Colonic mucosa (tissue), 4 donors: ENCODE measurements around the gene PROZ. TPM values are rescaled to one million over a fixed set of nuclear protein-coding genes. Genes with fewer than 3 reads are reported as not detected.

ENCODE experiments used
- DNase-seq: peaks from one replicate; pipeline ENCODE4 v3.0.0-alpha.2; 2020
- H3K27ac ChIP-seq: fragments of 200-600 bp; one replicate; pipeline ENCODE4 v1.8.0; 2021
- H3K27me3 ChIP-seq: fragments of 200-600 bp; one replicate; pipeline ENCODE4 v1.8.0; 2021
- H3K36me3 ChIP-seq: fragments of 200-600 bp; one replicate; pipeline ENCODE4 v1.8.0; 2021
- H3K4me1 ChIP-seq: fragments of 200-600 bp; one replicate; pipeline ENCODE4 v1.8.0; 2021; ENCODE audit warnings: mild to moderate bottlenecking
- H3K4me3 ChIP-seq: fragments of 200-600 bp; one replicate; pipeline ENCODE4 v1.8.0; 2021
- H3K9ac ChIP-seq, 2 donors: one replicate each; pipeline ENCODE4 v1.7.0; 2013; ENCODE audit warnings: control low read depth in 2 of 2, low read depth in 2 of 2, low read length in 2 of 2
- H3K9me3 ChIP-seq: fragments of 200-600 bp; one replicate; pipeline ENCODE4 v1.8.0; 2021
- intact Hi-C: fragments of 100-400 bp; cut with DNase I; formaldehyde crosslinking; loops from one replicate; pipeline ENCODE4 v1.14.1; 2022
- total RNA-seq, 2 donors: library from RNA; stranded (reverse); fragmentation: NEBNext Ultra II Directional in 1 of 2; extraction: Animal tissue kit (Norgen Biotek cat#: 25700) in 1 of 2; gene quantifications; one replicate each; pipeline ENCODE4 v1.2.1, GENCODE V29; 2021
- TF ChIP-seq, protein P1 (sequence below): fragments of 200-600 bp; IDR thresholded peaks from one replicate; pipeline ENCODE4 v1.8.0; 2022; ENCODE audit warnings: antibody characterized with exemption, mild to moderate bottlenecking
- donor health status: healthy.
- donor health status: DM: no; HTN: no; CAD: no.
- donor health status: DM: no; HTN: no; CAD: no.

The PROZ gene
- total RNA-seq, 2 donors from 2014 or later: not detected

DNA sequence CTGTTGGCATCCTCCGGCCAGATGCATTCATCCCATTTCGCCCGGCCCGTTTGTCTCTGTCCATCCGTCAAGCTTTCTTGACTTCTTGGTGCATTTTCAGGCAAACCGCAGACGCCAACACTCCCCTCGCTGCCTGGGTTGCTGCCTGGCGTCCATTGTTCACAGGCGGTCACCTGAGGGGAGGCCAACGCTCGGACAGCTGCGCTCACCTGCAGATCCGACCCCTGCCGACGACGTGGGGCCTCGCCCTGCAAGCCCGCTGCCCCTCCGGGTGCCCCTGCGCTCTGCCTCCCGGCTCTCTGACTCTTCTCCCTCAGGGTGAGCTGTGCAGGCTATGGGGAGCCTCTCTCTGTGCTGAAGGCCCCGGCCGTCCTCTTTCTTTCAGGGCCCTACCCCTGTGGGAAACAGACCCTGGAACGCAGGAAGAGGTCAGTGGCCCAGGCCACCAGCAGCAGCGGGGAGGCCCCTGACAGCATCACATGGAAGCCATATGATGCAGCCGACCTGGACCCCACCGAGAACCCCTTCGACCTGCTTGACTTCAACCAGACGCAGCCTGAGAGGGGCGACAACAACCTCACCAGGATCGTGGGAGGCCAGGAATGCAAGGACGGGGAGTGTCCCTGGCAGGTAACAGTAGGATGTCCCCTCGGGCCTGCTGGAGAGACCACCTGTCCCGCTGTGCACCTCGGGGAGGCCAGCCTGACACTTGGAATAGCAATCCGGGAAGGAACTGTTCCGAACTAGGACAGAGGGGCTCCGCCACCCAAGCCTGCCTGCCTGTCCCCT is 14.8 kb upstream of the PROZ start:
- TF ChIP-seq, protein P1, sequence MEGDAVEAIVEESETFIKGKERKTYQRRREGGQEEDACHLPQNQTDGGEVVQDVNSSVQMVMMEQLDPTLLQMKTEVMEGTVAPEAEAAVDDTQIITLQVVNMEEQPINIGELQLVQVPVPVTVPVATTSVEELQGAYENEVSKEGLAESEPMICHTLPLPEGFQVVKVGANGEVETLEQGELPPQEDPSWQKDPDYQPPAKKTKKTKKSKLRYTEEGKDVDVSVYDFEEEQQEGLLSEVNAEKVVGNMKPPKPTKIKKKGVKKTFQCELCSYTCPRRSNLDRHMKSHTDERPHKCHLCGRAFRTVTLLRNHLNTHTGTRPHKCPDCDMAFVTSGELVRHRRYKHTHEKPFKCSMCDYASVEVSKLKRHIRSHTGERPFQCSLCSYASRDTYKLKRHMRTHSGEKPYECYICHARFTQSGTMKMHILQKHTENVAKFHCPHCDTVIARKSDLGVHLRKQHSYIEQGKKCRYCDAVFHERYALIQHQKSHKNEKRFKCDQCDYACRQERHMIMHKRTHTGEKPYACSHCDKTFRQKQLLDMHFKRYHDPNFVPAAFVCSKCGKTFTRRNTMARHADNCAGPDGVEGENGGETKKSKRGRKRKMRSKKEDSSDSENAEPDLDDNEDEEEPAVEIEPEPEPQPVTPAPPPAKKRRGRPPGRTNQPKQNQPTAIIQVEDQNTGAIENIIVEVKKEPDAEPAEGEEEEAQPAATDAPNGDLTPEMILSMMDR: no peak
- H3K4me1 ChIP-seq: no peaks in the 10 kb centered on the region
- no peak overlapping the region for H3K9ac ChIP-seq
- no peak for DNase-seq
- no peaks in the 10 kb centered on the region for H3K27me3 ChIP-seq
- no peaks in the 10 kb centered on the region for H3K9me3 ChIP-seq
- intact Hi-C loops: no loop called here
- no peak overlapping the region for H3K27ac ChIP-seq
- no peaks in the 10 kb centered on the region for H3K36me3 ChIP-seq
- no peak overlapping the region for H3K4me3 ChIP-seq

DNA sequence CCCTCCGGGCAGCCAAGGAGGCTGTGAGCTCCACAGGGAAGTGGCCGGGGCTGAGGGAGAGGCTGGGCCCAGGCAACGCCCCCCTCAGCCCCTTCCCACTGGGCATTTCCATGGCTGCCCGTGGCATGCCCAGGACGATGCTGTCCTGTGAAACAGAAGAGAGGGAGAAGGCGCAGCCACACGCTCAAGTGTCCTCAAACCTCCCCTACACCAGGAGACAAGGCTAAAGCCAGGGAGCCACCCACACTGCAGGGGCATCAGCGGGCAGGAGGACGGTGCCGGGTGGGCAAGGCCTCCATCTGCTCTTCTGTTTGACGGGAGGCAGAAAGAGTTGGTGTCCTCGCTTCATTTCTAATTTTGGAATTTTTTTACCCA is 14.2 kb upstream of the PROZ start:
- H3K9ac ChIP-seq: no peak overlapping the region
- H3K27me3 ChIP-seq: no peaks in the 10 kb centered on the region
- no peaks in the 10 kb centered on the region for H3K9me3 ChIP-seq
- TF ChIP-seq, protein P1: no peak
- H3K4me3 ChIP-seq: no peak overlapping the region
- DNase-seq: no peak
- H3K36me3 ChIP-seq: no peaks in the 10 kb centered on the region
- no peak overlapping the region for H3K27ac ChIP-seq
- no peaks in the 10 kb centered on the region for H3K4me1 ChIP-seq
- intact Hi-C loops: no loop called here

DNA sequence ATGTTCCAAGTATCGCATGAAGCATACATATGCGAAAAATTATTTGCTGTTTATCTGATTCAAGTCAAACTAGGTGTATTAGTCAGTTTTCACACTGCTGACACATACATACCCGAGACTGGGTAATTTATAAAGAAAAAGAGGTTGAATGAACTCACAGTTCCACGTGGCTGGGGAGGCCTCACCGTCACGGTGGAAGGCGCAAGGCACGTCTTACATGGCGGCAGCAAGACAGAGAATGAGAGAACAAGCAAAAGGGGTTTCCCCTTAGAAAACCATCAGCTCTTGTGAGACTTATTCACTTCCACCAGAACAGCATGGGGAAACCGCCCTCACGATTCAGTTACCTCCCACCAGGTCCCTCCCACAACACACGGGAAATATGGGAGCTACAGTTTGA is 13.0 kb upstream of the PROZ start:
- DNase-seq: no peak
- no peak overlapping the region for H3K27ac ChIP-seq
- no peaks in the 10 kb centered on the region for H3K27me3 ChIP-seq
- intact Hi-C loops: no loop called here
- TF ChIP-seq, protein P1: no peak
- H3K9ac ChIP-seq: no peak overlapping the region
- H3K36me3 ChIP-seq: no peaks in the 10 kb centered on the region
- no peaks in the 10 kb centered on the region for H3K4me1 ChIP-seq
- H3K9me3 ChIP-seq: no peaks in the 10 kb centered on the region
- no peak overlapping the region for H3K4me3 ChIP-seq

DNA sequence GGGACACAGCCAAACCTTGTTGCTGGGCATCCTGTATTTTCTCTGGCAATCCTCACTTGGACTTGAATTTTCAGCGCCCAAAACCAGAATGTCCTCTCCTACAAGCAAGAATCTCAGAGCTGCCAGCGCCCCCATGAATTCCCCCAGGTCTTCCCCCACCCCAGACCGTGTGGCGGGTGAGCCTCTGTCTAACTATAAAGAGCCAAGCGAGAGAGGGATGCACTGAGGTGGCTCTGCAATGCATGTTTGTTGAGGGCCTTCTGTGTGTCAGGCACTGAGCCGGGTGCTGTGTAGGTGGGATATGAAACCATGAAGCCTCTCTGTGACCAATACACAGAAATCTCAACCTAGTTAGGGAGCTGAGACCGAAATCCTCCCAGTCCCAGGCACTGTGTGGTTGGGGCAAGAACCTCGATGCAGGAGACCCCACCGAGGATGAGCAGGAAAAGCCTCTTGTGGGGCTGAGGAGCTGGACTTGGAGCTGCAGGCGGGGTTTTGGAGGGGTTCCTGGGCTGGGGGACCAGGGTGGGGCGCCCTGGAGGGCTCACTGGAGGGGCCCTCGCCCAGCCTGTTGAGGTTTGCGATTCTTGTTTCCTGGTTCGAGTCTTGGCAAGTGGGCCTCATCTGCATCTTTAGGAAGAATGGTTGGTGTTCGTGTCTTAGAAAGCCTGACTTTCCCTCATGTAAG is 12.4 kb upstream of the PROZ start:
- intact Hi-C loops: no loop called here
- no peaks in the 10 kb centered on the region for H3K36me3 ChIP-seq
- TF ChIP-seq, protein P1: no peak
- no peaks in the 10 kb centered on the region for H3K27me3 ChIP-seq
- H3K9ac ChIP-seq: no peak overlapping the region
- no peaks in the 10 kb centered on the region for H3K4me1 ChIP-seq
- DNase-seq: no peak
- H3K27ac ChIP-seq: no peak overlapping the region
- no peaks in the 10 kb centered on the region for H3K9me3 ChIP-seq
- no peak overlapping the region for H3K4me3 ChIP-seq

DNA sequence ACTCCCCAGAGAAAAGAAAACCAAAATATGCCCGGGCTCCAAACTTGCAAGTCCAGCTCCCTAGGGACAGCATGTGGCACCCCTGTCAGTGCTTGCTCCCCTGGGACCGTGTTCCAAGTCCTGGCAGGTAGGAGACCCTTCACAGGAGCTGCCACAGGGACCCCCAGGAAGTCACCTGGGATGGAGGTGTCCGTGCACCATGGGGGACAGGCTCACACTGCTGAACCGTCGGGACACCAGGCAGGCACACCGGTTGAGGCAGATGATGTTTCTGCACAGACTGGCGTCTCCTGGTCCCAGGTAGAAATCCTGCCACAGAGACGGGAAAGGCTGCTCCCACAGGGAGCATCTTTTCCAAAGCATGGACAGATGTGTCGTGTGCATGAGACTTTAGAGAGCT is 11.7 kb upstream of the PROZ start:
- no peak overlapping the region for H3K9ac ChIP-seq
- no peaks in the 10 kb centered on the region for H3K4me1 ChIP-seq
- H3K36me3 ChIP-seq: no peaks in the 10 kb centered on the region
- H3K27me3 ChIP-seq: no peaks in the 10 kb centered on the region
- H3K9me3 ChIP-seq: no peaks in the 10 kb centered on the region
- DNase-seq: no peak
- intact Hi-C loops: no loop called here
- no peak overlapping the region for H3K27ac ChIP-seq
- H3K4me3 ChIP-seq: no peak overlapping the region
- TF ChIP-seq, protein P1: no peak
